Measurements from ENCODE around the gene AKR1D1.

AKR1D1 gene

GRCh38 chr7:138167222-138167621 lies 91.0 kb downstream of the AKR1D1 start:
- no peak overlapping the region for H3K27ac ChIP-seq (ENCODE audit: extremely low read depth, low read depth, low read length)
- no peaks in the 10 kb centered on the region for H3K4me1 ChIP-seq (ENCODE audit: control insufficient read depth, insufficient read depth, low read length)
- no peak overlapping the region for H3K4me3 ChIP-seq (ENCODE audit: low read depth, low read length)
- ChIA-PET POLR2A (no interaction called here), CTCF (interaction anchor here (1.7 kb wide), 1 partner anchor 572 kb away, joined by 8 read pairs; no protein-coding TSS in a partner anchor)
- H3K36me3 ChIP-seq (ENCODE audit: control insufficient read depth in 2 of 2, insufficient read depth in 1 of 2, low read length in 2 of 2) = no peaks in the 10 kb centered on the region
- no peaks in the 10 kb centered on the region for H3K9me3 ChIP-seq (ENCODE audit: control insufficient read depth, insufficient read depth, low read depth, low read length)
- no peak for TF ChIP-seq ZNF777 (tag by site-specific recombination; IDR thresholded peaks at IDR 0.05; ENCODE audit: borderline replicate concordance)
- no peak for TF ChIP-seq ZNF529 (tag by site-specific recombination; IDR thresholded peaks at IDR 0.05; ENCODE audit: insufficient replicate concordance)
- TF ChIP-seq ZNF394 (tag by site-specific recombination; IDR thresholded peaks at IDR 0.05; ENCODE audit: borderline replicate concordance) = no peak
- TF ChIP-seq OSR2 (tag by site-specific recombination; IDR thresholded peaks at IDR 0.05) = no peak
- no peak for TF ChIP-seq GLI4 (tag by site-specific recombination; IDR thresholded peaks at IDR 0.05)
- no peak for TF ChIP-seq ZNF433 (tag by site-specific recombination; IDR thresholded peaks at IDR 0.05; ENCODE audit: low read depth)
- TF ChIP-seq, protein P1, sequence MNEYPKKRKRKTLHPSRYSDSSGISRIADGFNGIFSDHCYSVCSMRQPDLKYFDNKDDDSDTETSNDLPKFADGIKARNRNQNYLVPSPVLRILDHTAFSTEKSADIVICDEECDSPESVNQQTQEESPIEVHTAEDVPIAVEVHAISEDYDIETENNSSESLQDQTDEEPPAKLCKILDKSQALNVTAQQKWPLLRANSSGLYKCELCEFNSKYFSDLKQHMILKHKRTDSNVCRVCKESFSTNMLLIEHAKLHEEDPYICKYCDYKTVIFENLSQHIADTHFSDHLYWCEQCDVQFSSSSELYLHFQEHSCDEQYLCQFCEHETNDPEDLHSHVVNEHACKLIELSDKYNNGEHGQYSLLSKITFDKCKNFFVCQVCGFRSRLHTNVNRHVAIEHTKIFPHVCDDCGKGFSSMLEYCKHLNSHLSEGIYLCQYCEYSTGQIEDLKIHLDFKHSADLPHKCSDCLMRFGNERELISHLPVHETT (tag by site-specific recombination; IDR thresholded peaks at IDR 0.05) = no peak
- no peak for TF ChIP-seq ZNF280D (tag by site-specific recombination; IDR thresholded peaks at IDR 0.05)
- TF ChIP-seq ZNF416 (tag by site-specific recombination; IDR thresholded peaks at IDR 0.05) = no peak
- TF ChIP-seq, protein P2, sequence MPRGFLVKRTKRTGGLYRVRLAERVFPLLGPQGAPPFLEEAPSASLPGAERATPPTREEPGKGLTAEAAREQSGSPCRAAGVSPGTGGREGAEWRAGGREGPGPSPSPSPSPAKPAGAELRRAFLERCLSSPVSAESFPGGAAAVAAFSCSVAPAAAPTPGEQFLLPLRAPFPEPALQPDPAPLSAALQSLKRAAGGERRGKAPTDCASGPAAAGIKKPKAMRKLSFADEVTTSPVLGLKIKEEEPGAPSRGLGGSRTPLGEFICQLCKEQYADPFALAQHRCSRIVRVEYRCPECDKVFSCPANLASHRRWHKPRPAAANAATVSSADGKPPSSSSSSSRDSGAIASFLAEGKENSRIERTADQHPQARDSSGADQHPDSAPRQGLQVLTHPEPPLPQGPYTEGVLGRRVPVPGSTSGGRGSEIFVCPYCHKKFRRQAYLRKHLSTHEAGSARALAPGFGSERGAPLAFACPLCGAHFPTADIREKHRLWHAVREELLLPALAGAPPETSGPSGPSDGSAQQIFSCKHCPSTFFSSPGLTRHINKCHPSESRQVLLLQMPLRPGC (tag by site-specific recombination; IDR thresholded peaks at IDR 0.05) = no peak
- TF ChIP-seq ZNF707 (tag by site-specific recombination; IDR thresholded peaks at IDR 0.05) = no peak
- TF ChIP-seq ZNF140 (tag by site-specific recombination; IDR thresholded peaks at IDR 0.05) = no peak
- no peak for TF ChIP-seq ZNF248 (tag by site-specific recombination; IDR thresholded peaks at IDR 0.05)
- TF ChIP-seq TRIM28 (IDR thresholded peaks at IDR 0.05; ENCODE audit: borderline replicate concordance, low read length) = no peak
- no peak for TF ChIP-seq ZBTB8A (tag by site-specific recombination; IDR thresholded peaks at IDR 0.05)
- TF ChIP-seq YY1 (tag by site-specific recombination; IDR thresholded peaks at IDR 0.05) = no peak
- TF ChIP-seq ZBTB44 (tag by site-specific recombination; IDR thresholded peaks at IDR 0.05) = no peak

DNA sequence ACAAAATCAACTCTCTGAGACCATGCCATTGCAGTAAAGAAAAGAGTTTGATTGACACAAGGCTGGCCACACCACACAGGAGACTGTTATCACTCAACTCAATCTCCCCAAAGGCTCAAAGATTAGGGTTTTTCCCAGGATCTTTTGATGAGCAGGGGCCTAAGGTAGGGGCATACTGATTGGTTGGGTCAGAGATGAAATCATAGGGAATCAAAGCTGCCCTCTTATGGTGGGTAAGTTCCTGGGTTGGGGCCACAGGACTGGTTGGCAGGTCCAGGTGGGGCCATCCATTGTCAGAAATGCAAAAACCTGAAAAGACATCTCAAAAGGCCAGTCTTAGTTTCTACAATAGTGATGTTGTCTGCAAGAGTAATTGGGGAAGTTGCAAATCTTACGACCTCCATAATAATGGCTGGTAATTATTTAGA lies 91.6 kb downstream of the AKR1D1 start:
- Histone ChIP-seq H3K4me3 (ENCODE audit: low read depth, low read length) (no peak overlapping the region), H3K27ac (ENCODE audit: extremely low read depth, low read depth, low read length) (no peak overlapping the region), H3K9me3 (ENCODE audit: control insufficient read depth, insufficient read depth, low read depth, low read length) (no peaks in the 10 kb centered on the region), H3K4me1 (ENCODE audit: control insufficient read depth, insufficient read depth, low read length) (no peaks in the 10 kb centered on the region), H3K36me3 (ENCODE audit: control insufficient read depth in 2 of 2, insufficient read depth in 1 of 2, low read length in 2 of 2) (no peaks in the 10 kb centered on the region)
- TF ChIP-seq REPIN1 (tag by site-specific recombination; IDR thresholded peaks at IDR 0.05; ENCODE audit: low read depth) (no peak), ZNF19 (tag by site-specific recombination; IDR thresholded peaks at IDR 0.05; ENCODE audit: low read depth) (no peak), SALL2 (tag by site-specific recombination; IDR thresholded peaks at IDR 0.05; ENCODE audit: borderline replicate concordance) (no peak), ZNF324 (tag by site-specific recombination; IDR thresholded peaks at IDR 0.05) (no peak), ZNF391 (tag by site-specific recombination; IDR thresholded peaks at IDR 0.05; ENCODE audit: borderline replicate concordance, low read depth) (no peak), ZNF121 (tag by site-specific recombination; IDR thresholded peaks at IDR 0.05) (no peak), KLF9 (tag by site-specific recombination; IDR thresholded peaks at IDR 0.05; ENCODE audit: low read depth) (no peak), ZNF561 (tag by site-specific recombination; IDR thresholded peaks at IDR 0.05; ENCODE audit: borderline replicate concordance) (no peak)
- ChIA-PET POLR2A (no interaction called here), CTCF (interaction anchor here (0.6 kb wide), 1 partner anchor 135 kb away, joined by 3 read pairs; no protein-coding TSS in a partner anchor)

Measured in HEK293 (cell line).